Stimulated activated CD8-positive, alpha-beta memory T cell treated with anti-CD3 and anti-CD28 coated beads, Interleukin-7, amount 100 ng/mL, for 4 hours (primary cell): ENCODE measurements around the gene ZNF670.
"Not testable (repeated sequence)": the region's sequence is repeated elsewhere in the genome, so short reads cannot be mapped to it uniquely, and the experiment has no call there.

Source experiments
- DNase-seq, 2 donors: peaks; one replicate each; pipeline ENCODE4 v3.0.0-alpha.2; 2020; ENCODE audit warnings: low read depth in 2 of 2

The ZNF670 gene

DNA sequence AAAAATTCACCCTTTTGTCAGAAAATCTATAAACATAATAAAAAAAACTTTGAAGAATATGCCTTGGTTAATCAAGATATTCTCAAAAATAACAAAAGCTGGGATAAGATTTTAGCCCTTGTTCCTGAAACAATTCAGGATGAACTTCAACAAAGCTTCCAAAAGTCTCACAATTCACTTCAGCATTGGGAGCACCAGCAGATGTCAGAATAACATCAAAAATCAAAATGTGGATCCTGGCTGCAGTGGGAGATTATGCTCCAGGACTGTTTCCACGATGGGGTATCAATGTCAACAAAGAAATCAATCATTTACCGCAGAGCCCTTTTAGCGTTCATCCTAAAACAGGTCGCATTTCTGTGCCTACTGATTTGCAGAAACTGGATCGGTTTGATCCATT is 35.2 kb downstream of the ZNF670 start:
- DNase-seq: no peak

DNA sequence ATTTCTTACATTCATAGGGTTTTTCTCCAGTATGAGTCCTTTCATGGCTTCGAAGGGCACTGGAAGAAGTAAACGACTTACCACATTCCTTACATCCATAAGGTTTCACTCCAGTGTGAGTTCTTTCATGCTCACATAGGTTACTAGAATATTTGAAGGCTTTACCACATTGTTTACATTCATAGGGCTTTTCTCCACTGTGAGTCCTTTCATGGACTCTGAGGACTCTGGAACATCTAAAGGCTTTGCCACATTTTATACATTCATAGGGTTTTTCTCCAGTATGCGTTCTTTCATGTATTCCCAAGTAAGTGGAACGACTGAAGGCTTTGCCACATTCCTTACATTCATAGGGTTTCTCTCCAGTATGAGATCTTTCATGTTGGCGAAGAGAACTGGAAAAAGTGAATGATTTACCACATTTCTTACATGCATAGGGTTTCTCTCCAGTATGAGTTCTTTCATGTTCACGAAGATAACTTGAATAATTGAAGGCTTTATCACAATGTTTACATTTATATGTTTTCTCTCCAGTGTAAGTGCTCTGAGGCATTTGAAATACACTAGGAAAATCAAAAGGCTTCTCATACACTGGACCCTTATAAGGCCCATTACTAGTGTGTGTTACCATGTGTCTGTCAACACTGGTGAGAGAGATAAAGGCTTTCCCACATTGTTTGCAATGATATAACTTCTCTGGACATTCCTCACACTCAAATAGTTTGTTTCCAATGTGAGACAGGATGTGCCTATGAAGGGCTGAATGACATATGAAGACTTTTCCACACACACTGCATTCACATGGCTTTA is 40.9 kb downstream of the ZNF670 start:
- DNase-seq: no peak

DNA sequence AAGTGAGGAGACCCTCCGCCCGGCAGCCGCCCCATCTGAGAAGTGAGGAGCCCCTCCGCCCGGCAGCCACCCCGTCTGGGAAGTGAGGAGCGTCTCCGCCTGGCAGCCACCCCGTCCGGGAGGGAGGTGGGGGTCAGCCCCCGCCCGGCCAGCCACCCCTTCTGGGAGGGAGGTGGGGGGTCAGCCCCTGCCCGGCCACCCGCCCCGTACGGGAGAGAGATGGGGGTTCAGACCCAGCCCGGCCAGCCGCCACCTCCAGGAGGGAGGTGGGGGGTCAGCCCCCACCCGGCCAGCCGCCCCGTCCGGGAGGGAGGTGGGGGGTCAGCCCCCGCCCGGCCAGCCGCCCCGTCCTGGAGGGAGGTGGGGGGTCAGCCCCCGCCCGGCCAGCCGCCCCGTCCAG is 46.3 kb downstream of the ZNF670 start:
- not testable (repeated sequence) for DNase-seq
